SU-DHL-6 (cell line): ENCODE measurements around the gene ATOH8.

Experiments
- H2AFZ ChIP-seq: fragments of 200-600 bp; sonication (generic); 2 replicates; pipeline ENCODE4 v1.6.1; 2014; ENCODE audit warnings: low read depth, mild to moderate bottlenecking, moderate library complexity, mixed read lengths, antibody characterized with exemption, low read length; ENCODE audit not compliant: severe bottlenecking
- H3F3A ChIP-seq: fragments of 200-600 bp; shearing (Covaris generic); 2 replicates; pipeline ENCODE4 v1.6.0; 2016; ENCODE audit warnings: antibody characterized with exemption, mild to moderate bottlenecking; ENCODE audit not compliant: insufficient read depth
- H3K27ac ChIP-seq: fragments of 200-600 bp; sonication (generic); 2 replicates; pipeline ENCODE4 v1.5.1; 2016; ENCODE audit warnings: low read depth, mild to moderate bottlenecking, low read length, moderate library complexity, mixed read lengths
- H3K27me3 ChIP-seq: fragments of 200-600 bp; sonication (generic), shearing (Covaris generic); 2 replicates; pipeline ENCODE4 v1.6.0; 2014; ENCODE audit warnings: mild to moderate bottlenecking, low read length
- H3K36me3 ChIP-seq: fragments of 200-600 bp; sonication (generic); 2 replicates; pipeline ENCODE4 v1.6.1; 2014; ENCODE audit warnings: mild to moderate bottlenecking, low read length, mixed read lengths
- H3K4me2 ChIP-seq: fragments of 300-600, 200-600 bp; shearing (Covaris generic), sonication (generic); 2 replicates; pipeline ENCODE4 v1.6.0; 2014; ENCODE audit warnings: low read length, low read depth, mild to moderate bottlenecking; ENCODE audit not compliant: poor library complexity, severe bottlenecking
- H3K4me3 ChIP-seq: fragments of 200-600 bp; sonication (generic); 2 replicates; pipeline ENCODE4 v1.5.1; 2014; ENCODE audit warnings: antibody characterized with exemption, low read length, mild to moderate bottlenecking, mixed read lengths; ENCODE audit not compliant: insufficient read depth, poor library complexity, severe bottlenecking
- H3K79me2 ChIP-seq: fragments of 200-600 bp; sonication (generic); 2 replicates; pipeline ENCODE4 v1.6.1; 2014; ENCODE audit warnings: mild to moderate bottlenecking, low read length, moderate library complexity; ENCODE audit not compliant: insufficient read depth
- H3K9ac ChIP-seq: fragments of 200-600 bp; sonication (generic); 2 replicates; pipeline ENCODE4 v1.7.0; 2014; ENCODE audit warnings: mild to moderate bottlenecking, low read length
- H3K9me2 ChIP-seq: fragments of 200-600 bp; sonication (generic); replicated peaks from 2 replicates; pipeline ENCODE4 v1.6.1; 2014; ENCODE audit warnings: low read length; ENCODE audit not compliant: insufficient read depth
- H3K9me3 ChIP-seq: fragments of 200-600 bp; sonication (generic); 2 replicates; pipeline ENCODE4 v1.6.1; 2014; ENCODE audit warnings: low read length, mixed read lengths; ENCODE audit not compliant: insufficient read depth
- H4K20me1 ChIP-seq: fragments of 200-600 bp; sonication (generic); 2 replicates; pipeline ENCODE4 v1.6.1; 2014; ENCODE audit warnings: low read depth, mild to moderate bottlenecking, antibody characterized with exemption, low read length, moderate library complexity, mixed read lengths
- CTCF ChIP-seq: fragments of 200-600 bp; sonication (generic); IDR thresholded peaks from one replicate; pipeline ENCODE4 v1.5.1; 2017; ENCODE audit warnings: antibody characterized with exemption, mild to moderate bottlenecking, low read length, moderate library complexity; ENCODE audit not compliant: insufficient read depth, poor library complexity, severe bottlenecking
- EZH2phosphoT487 ChIP-seq: fragments of 200-600 bp; sonication (generic), shearing (Covaris generic); conservative IDR thresholded peaks from 2 replicates; pipeline ENCODE4 v1.6.1; 2018; ENCODE audit warnings: mild to moderate bottlenecking, antibody characterized with exemption, low read length, moderate library complexity, mixed read lengths

Gene ATOH8

DNA sequence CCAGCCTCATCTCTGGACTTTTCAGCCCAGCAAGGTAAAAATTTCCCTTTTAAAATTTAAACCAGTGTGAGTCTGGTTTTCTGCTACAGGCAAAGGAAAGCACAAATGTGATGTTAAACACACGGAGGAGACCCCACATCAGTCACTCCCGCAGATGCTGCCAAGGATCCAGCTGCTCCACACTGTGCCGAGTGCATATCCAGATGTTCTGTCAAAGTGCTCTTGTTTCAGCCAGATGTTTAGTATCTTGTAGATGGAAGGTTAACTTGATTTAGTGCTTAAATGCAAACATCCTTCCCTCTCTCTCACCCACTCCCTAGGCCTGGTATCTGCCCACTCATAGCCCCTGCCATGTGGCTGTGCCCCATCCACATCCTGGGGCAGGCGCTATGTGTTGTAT, 15.8 kb upstream of the ATOH8 start:
- H2AFZ ChIP-seq = no peak overlapping the region
- no peak overlapping the region for H3K4me3 ChIP-seq
- no peaks in the 10 kb centered on the region for H4K20me1 ChIP-seq
- no peak overlapping the region for H3K4me2 ChIP-seq
- H3K27ac ChIP-seq = no peak overlapping the region
- H3K36me3 ChIP-seq = no peaks in the 10 kb centered on the region
- no peaks in the 10 kb centered on the region for H3F3A ChIP-seq
- no peaks in the 10 kb centered on the region for H3K9me3 ChIP-seq
- H3K9ac ChIP-seq = no peak overlapping the region
- TF ChIP-seq CTCF (no peak), EZH2phosphoT487 (no peak)
- no peaks in the 10 kb centered on the region for H3K27me3 ChIP-seq
- no peaks in the 10 kb centered on the region for H3K9me2 ChIP-seq
- H3K79me2 ChIP-seq = no peaks in the 10 kb centered on the region

- Histone ChIP-seq H2AFZ (no peak overlapping the region), H3K79me2 (no peaks in the 10 kb centered on the region), H4K20me1 (no peaks in the 10 kb centered on the region), H3F3A (no peaks in the 10 kb centered on the region), H3K9me2 (no peaks in the 10 kb centered on the region), H3K4me3 (no peak overlapping the region), H3K36me3 (no peaks in the 10 kb centered on the region), H3K27me3 (no peaks in the 10 kb centered on the region), H3K27ac (no peak overlapping the region), H3K4me2 (no peak overlapping the region), H3K9ac (no peak overlapping the region), H3K9me3 (no peaks in the 10 kb centered on the region)
- TF ChIP-seq EZH2phosphoT487 = no peak
- TF ChIP-seq CTCF = no peak
Observed at GRCh38 chr2:85740193-85740592, 13.6 kb upstream of the ATOH8 start.

DNA sequence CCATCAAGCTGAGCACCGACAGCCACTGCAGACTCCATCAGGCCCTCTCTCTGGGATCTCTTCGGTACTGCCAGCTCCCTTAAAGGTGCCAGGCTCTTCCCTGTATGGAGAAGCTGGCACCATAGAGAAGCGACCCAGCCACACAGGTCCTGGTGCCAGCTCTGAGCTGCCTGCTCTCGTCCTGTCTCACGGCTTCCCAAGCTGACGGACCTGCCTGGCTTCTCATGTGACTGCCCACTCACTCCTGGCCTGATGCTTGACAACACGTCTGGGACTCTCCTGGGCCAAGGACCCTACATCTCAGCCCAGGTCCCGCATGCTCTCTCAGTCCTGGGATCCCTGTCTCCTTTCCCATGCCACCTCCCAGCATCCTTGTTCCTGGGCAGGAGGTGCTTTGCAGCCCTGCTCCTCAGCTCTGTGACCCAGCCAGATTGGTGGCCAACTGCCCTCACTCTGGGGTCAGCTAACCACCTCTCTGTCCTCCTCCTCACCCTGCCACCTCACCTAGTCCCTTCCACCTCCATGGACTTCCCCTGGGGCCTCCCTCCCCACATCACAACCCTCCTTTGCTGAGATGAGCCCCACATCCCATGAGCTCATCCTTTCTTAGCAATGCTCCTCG, 12.5 kb upstream of the ATOH8 start:
- no peak overlapping the region for H3K27ac ChIP-seq
- H3F3A ChIP-seq = no peaks in the 10 kb centered on the region
- H3K9me3 ChIP-seq = no peaks in the 10 kb centered on the region
- no peaks in the 10 kb centered on the region for H4K20me1 ChIP-seq
- H2AFZ ChIP-seq = no peak overlapping the region
- no peak overlapping the region for H3K9ac ChIP-seq
- TF ChIP-seq EZH2phosphoT487 = no peak
- TF ChIP-seq CTCF = no peak
- no peaks in the 10 kb centered on the region for H3K36me3 ChIP-seq
- no peak overlapping the region for H3K4me3 ChIP-seq
- H3K4me2 ChIP-seq = no peak overlapping the region
- no peaks in the 10 kb centered on the region for H3K9me2 ChIP-seq
- no peaks in the 10 kb centered on the region for H3K27me3 ChIP-seq
- no peaks in the 10 kb centered on the region for H3K79me2 ChIP-seq
